ENCODE measurements around the gene CFAP299.
A peak's percentile ranks its signal among the peaks of the same experiment; 100 is the strongest.
"Not testable (repeated sequence)": the region's sequence is repeated elsewhere in the genome, so short reads cannot be mapped to it uniquely, and the experiment has no call there.

The CFAP299 gene

DNA sequence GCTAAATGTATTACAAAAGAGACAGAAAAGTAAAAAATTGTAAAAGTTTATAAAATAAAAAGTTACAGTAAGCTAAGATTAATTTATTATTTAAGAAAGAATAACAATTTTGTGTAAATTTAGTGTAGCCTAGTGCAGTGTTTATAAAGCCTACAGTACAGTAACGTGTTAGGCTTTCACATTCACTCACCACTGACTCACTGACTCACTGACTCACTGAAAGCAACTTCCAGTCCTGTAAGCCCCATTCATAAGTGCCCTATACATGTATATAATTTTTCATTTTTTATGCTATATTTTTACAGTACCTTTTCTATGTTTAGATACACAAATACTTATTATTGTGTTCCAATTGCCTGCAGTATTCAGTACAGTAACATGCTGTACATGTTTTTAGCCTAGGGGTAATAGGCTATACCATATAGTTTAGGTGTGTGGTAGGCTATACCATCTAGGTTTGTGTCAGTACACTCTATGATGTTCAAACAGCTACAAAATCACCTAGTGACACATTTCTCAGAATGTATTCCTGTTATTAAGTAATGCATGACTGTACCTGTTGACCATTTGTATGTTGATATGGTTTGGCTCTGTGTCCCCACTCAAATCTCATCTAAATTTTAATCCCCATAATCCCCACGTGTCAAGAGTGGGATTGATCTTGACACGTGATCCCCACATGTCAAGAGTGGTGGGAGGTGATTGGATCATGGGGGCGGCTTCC, 57.9 kb downstream of the CFAP299 start:
- DNase-seq, result peak; percentile 61

DNA sequence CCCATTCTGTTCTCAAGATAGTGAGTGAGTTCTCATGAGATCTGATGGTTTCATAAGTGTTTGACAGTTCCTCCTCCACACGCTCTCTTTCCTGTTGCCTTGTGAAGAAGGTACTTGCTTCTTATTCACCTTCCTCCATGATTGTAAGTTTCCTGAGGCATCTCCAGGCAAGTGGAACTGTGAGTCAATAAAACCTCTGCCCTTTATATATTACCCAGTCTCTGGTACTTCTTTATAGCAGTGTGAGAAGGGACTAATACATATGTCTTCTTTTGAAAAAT, 58.4 kb downstream of the CFAP299 start:
- no peak for DNase-seq

DNA sequence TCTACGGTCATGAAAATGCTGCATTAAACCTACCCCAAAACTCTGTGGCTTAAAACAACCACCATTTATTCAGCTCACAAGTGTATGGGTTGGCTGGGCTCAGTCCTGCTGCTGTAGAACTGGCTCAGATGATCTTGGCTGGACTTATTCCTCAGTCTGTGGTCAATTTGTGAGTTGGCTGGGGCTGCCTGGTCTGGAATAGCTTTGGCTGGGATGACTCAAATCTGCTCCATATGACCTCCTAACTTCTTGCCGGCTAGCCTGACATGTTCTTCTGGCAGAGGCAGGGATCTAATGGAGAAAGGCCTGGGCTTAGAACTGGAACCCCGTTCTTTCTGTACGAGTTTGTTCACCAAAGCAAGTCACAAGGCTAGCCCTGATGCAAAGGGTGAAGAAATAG, 71.7 kb downstream of the CFAP299 start:
- no peak for DNase-seq

DNA sequence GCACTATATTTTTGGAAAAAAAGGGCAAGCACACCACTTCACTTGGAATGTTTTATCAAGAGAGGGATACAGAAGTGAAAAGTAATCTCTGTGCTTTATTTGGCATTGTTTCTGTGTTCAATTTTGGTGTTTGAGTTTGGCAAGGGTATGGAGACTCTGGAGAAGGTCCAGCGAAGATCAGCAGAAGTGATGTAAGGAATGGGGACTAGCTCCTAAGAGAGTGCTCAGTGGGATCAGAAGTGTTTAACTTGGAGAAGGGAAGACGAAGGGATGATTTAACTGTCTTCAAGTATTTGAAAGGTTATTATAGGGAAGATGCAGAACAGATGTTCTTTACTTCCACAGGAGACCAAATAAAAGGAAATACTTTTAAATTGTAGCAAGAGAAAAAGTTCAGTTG, 74.3 kb downstream of the CFAP299 start:
- no peak for DNase-seq

DNA sequence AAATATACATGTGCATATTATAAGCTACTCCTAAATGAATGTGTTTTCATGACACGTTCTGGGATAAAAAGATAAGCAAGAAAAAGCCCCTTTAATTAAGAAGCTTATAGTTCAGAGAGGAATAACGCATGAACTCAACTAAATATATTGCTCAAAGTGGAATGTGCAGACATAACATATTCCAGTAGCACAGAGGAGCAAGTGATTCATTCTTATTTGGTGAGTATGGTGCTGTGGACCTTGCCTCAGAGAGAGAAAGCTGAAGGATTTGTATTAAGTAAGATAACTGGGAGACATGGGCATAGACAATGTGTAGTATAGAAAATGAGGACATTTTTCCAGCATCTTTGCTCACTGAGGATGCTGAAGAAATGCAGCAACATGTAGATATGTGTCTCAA, 76.8 kb downstream of the CFAP299 start:
- no peak for DNase-seq

DNA sequence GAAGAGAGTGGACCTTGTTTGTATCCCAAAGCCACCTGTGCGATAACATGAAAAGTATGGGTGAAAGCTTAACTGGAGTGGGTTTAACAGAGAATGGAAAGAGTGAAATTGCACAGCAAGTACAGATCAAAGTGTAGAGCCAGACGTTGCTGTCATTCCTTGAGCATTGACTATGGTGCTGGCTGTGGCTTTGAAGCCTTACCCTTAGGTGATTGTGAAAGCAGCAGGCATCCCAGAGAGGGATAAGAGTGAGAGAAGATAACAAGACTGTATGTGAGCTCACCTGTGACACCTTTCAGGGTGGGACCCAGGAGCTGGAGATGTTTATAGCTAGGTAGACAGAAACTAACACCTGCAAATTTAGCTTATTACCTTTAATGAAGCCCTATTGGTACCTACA, 77.6 kb downstream of the CFAP299 start:
- no peak for DNase-seq

DNA sequence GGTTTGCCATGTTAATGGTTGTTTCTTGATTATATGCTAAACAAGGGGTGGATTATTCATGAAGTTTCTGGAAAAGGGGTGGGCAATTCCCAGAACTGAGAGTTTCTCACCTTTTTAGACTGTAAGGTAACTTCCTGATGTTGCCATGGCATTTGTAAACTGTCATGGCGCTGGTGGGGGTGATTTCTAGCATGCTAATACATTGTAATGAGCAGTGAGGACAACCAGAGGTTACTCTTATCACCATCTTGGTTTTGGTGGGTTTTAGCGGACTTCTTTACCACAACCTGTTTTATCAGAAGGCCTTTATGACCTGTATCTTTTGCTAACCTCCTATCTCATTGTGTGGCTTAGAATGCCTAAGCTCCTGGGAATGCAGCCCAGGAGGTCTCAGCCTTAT, 81.5 kb downstream of the CFAP299 start:
- no peak for DNase-seq

DNA sequence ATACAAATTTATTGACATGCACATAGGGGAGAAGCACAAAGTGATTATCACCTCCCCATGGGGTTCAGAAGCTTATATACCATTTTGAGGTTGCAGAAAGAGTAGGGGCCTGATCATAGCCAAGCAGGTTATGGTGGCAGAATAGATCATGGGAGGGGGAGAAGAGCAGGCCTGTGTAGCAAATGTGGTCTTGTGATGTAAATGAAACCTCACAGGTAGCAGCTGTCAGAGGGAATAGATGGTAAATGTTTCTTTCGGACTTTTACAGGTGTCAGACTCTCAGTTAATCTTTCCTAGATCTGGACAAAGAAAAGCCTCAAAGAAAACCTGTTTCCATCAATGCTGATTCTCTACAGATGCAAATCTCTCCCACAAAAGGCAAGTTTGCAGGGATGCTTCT, 84.4 kb downstream of the CFAP299 start:
- no peak for DNase-seq

DNA sequence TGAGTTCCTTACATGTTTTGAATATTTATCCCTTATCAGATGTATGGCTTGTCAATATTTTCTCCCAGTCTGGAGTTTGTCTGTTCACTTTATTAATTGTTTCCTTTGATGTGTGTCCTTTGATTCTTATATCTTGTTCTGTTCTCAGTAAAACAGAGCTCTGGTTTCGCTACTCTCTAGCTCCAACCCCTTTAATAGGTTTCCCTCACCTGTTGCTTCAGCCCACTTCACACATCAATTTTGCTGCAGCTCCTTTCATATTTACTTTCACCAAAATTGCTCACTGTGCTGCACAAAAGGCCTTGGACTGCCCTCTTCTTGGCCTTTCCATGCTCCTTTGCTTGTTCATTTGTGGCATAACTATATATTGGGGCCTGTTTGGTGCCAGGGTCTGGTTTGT, 85.1 kb downstream of the CFAP299 start:
- DNase-seq, result no peak

DNA sequence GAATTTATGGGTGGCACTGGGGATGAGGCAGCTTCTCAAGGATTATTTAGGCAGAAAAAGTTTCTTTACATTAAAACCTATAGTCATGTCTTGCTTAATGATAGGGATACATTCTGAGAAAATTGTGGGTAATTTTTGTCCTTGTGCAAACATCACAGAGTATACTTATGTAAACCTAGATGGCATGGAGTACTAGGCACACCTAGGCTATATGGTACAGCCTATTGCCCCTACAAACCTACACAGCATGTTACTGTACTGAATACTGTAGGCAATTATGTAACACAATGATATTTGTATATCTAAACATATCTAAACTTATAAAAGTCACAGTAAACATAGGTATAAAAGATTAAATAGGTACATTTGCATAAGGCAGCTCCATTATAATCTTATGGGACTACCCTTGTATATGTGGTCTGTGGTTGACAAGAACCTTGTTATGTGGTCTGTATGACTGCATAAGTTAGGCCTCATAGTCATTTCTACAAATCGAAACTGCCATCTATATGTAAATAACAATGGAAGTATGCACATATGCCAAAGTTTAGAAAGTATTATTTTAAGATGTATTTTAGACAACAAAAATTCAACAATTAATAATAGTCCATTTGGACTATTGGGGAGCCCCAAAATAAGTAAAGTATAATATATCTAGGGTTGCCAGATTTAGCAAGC, 87.3 kb downstream of the CFAP299 start:
- DNase-seq, result peak; percentile 11

DNA sequence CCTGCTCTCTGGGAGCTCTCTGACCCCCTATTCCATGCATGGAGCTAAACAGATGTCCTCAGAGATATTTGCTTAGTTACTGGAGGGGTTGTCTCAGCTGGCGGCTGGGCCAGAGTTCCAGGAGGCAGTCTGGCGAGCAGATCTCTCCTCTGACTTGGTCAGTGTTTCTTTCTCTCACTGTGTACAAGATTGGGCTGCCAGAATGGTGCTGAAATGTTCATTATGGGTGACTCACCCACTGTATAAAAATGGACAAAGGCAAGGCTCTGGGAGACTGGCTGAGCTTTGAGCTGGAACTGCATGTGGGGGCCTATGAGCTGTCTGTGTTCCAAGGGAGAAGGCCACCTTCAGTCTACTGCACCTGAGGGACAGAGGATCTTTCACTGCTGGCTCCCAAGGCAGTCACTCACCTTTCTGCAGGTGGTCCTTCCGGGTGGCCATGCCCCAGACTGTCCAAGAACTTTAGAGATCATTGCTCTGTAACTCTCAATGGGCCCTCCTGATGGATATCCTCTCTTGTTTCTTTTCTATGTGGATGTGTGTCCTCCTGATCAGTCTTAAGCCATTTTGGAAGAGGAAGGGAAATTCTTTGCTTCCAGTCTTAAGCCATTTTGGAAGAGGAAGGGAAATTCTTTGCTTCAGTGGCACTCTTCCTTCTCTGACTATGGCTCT, 88.2 kb downstream of the CFAP299 start:
- no peak for DNase-seq

DNA sequence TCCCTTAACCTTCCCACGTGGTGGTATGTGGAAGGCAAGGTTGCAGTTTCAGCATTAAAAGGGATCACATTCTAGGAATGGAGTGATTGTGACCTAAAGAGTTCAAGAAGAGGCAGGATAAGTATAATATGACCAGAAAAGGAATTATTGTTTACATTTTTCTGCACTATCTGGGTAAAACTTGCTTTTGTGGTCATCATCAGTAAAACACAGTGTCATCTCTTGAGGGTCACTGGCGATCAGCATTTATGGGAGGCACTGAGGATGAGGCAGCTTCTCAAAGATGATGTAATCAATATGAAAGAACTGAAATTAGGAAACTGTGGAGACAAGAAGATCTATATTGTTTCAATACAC, 88.7 kb downstream of the CFAP299 start:
- DNase-seq, result no peak

DNA sequence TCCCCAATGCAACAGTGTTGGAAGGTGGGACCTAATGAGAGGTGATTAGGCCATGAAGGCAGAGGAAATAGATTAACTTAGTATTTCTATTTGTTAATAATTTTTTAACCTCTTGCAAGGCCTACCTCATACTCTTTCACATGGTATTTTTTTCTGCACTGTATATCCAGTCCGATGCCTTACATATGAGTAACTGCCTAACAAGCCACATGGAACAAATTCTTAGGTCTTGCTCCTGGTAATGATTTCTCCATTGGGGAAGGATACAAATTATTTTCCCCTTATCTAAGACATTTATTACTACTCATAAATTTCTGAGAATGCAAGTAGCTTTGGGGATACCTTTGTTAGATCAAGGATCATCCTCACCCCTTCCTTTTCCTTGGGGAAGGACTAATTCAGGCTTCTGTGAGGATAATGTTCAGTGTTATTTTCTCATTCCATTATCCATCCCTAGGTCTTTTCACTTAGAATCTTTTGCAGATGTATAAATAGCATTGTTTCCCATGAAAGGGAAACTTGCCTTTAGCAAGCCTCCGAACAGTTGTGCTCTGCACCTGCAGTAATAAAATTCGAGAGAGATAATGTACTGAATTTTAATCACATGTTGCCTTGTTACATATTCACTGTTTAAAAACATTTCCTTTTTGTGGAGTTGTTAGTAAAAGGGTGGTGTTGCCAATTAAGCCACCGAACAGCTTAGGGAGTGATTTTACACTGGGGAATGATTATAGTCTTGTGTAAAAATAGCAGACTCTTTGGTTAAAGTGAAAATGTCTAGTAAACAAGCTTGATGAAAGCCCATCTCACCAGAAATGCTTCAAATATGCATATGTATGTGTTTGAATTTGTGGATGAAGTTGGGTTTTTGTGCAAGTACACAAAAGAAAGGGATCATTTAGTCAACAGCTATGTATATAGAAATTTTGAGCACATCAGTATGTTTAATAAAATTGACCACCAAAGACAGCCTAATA, 89.9 kb downstream of the CFAP299 start:
- DNase-seq, result no peak

DNA sequence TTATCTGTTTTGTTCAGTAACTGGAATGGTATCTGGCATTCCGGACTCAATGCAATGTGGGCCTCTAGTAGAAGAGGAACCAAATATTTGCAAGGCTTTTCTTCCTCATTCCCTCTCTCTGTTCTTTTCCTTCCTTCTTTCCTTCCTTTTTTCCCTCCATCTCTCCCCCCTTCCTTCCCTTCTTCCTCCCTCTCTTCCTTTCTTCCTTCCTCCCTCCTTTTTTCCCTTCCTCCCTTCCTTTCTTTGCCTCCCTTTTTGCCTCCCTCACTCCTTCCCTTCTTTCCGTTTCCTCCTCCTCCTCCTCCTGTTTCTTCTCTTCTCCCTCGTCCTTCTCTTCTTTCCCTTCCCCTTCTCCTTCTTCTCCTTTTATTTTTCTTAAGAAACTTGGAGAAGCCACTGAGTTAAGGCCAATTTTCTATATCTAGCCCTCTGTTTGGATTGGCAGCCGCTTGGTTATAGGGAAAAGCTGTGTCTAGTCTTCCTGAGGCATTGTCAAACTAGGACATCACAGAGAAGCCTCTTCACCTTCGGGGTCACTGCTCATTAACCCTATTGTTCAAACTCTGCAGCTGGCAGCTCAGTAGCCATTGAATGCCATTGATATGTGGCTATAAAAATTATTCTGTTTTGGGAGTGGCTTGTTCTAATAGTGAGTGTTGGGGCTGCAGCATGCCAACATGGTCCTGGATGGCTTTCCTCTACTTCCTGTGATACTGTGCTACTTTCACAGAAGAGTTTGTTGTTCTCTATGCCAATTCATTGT, 95.9 kb downstream of the CFAP299 start:
- DNase-seq, result no peak

DNA sequence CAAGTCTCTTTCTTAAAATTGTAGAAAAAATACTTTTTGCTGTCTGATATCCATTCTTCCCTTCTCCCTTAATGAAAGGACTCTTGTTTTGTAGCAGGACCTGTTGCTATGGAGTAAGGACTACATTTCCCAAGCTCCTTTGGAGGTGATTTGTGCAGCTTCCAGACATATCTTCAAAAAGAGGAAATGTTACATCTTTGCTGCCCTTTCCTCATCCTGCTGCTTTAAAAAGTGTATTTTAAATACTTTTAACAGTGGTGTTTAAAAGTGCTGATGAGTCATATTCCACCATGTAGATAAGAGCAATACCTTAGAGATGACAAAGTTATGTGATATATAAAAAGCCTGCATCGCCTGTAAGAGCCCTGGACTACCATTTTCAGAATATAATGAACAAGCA, 98.7 kb downstream of the CFAP299 start:
- no peak for DNase-seq

DNA sequence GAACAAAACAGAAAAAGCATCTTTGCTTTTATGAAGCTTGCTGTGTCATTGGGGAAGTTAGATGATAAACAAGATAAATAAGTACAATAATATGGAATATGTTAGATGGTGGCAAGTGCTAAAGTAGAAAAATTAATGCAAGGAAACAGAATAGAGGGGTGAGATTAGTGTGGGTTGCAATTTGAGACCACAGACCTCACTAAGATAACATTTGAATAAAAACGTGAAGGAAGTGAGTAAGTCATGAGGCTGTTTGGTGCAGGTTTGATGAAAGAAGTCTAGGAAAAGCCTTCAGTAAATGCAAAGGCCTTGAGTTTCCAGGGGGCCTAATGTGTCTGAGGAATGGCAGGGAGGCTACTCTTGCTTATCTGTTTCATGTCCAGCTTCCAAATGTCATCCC, 102.5 kb downstream of the CFAP299 start:
- no peak for DNase-seq

DNA sequence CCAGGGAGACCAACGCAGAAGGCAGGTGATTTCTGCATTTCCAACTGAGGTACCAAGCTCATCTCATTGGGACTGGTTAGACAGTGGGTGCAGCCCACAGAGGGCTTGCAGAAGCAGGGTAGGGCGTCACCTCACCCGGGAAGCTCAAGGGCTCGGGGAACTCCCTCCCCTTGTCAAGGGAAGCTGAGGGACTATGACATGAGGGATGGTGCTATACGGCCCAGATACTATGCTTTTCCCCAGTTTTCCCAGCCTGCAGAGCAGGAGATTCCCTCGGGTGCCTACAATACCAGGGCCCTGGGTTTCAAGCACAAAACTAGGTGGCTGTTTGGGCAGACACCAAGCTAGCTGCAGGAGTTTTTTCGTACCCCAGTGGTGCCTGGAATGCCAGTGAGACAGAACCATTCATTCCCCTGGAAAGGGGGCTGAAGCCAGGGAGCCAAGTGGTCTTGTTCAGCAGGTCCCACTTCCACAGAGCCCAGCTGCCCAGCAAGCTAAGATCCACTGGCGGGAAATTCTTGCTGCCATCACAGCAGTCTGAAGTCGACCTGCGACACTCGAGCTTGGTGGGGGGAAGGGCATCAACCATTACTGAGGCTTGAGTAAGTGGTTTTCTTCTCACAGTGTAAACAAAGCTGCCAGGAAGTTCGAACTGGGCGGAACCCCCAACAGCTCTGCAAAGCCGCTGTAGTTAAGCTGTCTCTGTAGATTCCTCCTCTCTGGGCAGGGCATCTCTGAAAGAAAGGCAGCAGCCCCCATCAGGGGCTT, 103.9 kb downstream of the CFAP299 start:
- not testable (repeated sequence) for DNase-seq

DNA sequence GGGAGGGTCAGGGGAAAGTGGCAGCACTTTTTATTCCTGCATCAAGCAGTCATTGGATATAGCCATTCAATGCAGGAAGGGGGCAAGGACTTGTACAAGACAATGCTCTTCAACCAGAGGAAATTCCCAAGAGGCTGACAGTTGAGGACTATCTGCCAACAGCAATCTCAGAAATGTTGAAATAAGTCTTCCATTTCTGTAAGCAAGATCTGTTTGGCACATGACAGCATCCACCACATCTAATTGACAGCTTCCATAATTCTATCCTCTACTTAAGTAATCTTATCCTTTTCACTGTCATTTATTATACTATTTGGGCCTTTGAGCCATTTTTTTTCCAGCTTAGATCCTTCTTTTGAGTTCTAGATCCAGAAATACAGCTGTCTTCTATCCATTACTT, 110.7 kb downstream of the CFAP299 start:
- no peak for DNase-seq

DNA sequence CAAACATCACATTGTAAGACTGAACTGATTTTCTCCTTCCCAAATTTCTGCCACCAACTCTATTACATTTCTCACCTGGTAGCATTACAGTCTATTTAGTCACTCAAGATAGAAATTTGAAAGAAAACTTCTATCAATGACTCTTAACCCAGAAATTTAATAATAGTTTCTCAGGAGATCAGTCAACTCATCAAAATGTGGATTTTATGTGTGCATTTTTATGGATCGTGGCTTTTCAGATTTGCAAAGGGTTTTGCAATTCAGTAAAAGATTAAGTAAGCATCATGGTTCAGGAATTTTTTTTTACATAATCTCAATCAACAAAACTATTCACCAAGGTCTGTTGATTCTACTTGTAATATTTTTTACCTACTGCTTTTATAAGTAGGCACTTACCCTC, 111.1 kb downstream of the CFAP299 start:
- DNase-seq, result no peak

DNA sequence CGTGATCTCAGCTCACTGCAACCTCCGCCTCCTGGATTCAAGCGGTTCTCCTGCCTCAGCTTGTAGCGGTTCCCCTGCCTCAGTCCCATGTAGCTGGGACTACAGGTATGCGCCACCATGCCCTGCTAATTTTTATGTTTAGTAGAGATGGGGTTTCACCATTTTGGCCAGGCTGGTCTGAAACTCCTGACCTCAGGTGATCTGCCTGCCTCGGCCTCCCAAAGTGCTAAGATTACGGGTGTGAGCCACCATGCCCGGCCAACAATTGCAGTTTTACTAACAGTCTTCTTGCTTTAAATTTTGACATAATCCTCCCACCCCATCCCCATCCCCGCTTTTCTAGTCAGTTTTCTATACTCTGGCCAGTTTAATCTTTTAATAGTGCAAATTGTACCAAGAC, 112.0 kb downstream of the CFAP299 start:
- no peak for DNase-seq

DNA sequence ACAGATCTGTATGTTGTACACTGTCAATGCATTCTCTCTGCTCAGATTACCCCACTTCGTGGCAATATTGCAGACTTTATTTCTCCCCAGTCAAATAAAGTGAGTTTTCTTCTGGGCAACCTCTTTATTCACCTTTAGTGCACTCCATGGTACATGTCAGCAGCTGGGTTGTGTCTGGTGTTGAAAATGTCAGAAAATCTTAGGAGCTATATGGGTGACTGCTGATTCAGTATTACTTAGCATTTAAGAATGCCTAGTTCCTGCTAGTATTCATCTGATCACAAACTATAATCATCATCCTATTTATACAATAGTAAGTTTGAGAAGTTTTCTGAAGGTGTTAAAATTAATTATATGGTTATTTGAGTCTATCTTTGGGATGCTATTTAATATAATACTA, 112.5 kb downstream of the CFAP299 start:
- no peak for DNase-seq

DNA sequence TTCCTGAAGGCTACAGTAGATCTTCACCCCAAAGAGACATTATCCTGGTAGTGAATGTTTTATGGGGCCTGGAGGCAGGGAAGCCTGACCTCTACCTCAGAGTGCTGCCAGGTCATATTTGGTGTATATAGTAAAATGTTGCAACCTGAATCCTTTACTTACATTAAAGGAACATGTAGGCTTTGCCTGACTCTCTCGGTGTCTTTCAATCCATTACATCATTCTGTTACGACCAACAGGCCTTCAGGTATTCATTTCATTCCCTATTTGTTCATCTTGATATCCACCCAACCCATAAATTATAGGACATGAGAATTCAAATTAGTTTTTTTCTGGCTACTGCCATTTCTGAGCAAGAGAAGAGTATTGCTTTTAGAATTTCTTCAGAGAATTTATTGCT, 116.5 kb downstream of the CFAP299 start:
- DNase-seq, result no peak
